ENCODE results near the gene PLPP7.

The PLPP7 gene

DNA sequence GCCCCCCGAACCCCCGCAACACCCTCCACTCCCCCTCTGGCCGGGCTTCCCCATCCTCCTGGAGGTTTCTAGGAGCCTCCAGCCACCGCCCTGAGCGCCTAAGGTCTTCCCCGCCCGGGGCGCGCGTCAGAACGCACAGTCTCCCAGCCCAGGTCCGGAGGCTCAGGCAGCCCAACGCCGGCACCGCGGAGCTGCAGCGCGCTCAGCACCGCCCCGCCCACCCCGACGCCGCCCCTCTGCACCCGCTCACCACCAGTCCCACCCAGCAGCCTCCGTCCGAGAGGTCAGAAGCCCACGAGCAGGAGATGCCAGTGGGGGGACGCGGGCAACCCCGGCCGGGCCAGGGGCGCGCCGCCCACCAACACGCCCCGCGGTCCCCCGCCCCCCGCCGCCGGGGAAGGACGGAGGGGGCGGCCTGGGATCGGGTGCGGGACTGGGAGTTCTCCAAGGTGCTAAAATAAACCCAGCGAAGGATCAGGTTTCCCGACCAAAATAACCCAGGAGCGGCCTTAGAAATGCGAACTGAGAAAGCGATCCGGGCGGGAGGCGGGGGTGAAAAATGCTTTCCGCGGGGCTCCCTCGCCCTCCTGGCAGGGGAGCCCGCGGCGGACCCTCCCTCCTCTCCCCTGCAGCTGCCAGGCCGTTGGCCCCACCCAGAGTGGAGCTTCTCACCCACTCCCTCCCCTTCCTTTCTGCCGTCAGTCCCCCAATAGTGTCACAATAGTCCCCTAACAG is 6.7 kb upstream of the PLPP7 start:
- DNase-seq, result peak; percentile 16

DNA sequence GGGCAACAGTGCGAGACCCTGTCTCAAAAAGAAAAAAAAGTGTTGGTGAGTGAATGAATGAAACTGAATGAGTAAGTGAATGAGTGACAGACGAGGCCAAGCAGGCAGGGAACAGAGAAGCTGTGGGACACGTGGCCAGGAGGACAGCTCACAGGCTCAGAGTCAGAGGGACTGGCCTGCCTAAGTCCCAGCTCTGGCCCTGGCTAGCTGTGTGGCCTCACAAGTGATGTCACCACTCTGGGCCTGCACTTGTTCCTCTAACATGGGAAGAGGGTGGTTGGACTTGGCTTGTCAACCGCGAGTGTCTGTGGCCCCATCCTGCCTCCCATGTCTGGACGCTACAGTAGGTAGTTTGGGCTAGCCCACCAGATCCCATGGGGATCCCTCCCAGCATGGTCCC is 4.7 kb upstream of the PLPP7 start:
- no peak for DNase-seq

DNA sequence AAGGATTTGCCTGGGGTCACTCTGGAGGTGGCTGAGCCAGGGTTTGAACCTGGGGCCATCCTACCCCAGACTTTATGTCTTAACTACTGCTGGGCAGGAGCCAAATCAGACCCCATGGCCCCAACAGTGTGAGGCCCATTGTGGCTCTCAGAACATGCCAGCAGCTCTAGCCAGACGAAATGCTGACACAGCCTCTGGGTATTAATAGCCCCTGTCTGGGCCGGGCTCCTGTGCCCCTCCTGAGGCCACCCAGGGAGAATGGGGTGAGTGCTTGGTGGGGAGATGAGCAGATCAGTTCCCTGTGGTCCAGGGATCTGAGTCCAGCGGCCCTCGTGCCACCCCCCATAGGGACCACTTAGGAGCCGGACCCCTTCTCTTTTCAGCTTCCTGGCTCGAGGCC is 2.2 kb upstream of the PLPP7 start:
- DNase-seq, result no peak

DNA sequence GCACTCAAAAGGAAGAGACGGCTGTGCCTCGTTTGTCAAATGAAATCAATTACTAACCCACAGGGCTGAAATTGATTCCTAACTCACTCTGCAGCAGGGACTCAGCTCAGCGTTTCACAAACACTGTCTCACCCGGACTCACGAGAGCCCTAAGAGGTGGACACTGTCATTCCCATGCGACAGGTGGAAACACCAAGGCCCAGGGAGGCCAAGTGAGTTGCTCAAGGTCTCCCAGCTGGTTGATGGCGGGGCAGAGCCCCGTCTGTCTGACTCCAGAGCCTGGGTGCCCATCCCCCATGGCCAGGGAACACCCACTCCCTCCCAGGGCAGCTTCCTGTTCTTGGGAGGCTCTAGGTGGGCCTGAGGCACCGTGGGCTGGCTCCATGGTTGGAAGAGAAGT is 1.3 kb upstream of the PLPP7 start:
- DNase-seq, result no peak

DNA sequence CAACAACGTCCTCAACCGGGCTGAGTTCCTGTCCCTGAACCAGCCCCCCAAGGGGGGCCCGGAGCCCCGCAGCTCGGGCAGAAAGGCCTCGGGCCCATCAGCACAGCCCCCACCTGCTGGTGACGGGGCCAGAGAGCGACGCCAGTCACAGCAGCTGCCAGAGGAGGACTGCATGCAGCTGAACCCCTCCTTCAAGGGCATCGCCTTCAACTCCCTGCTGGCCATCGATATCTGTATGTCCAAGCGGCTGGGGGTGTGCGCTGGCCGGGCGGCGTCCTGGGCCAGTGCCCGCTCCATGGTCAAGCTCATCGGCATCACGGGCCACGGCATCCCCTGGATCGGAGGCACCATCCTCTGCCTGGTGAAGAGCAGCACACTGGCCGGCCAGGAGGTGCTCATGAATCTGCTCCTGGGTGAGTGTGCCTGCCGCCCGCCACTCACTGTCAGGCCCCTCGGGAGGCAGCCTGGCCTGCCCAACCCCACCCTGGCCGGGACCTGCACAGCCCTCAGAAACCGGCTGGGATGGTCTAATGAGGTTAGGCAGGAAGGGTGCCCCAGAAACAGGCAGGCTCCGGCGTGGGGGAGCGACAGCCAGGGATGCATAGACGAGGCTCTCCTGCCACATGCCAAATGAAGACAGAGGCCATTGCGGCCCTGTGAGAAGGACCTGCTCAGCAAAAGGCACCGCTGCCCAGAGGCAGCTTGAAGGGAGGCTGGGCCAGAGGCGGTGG is 678 bp downstream of the PLPP7 start:
- no peak for DNase-seq

DNA sequence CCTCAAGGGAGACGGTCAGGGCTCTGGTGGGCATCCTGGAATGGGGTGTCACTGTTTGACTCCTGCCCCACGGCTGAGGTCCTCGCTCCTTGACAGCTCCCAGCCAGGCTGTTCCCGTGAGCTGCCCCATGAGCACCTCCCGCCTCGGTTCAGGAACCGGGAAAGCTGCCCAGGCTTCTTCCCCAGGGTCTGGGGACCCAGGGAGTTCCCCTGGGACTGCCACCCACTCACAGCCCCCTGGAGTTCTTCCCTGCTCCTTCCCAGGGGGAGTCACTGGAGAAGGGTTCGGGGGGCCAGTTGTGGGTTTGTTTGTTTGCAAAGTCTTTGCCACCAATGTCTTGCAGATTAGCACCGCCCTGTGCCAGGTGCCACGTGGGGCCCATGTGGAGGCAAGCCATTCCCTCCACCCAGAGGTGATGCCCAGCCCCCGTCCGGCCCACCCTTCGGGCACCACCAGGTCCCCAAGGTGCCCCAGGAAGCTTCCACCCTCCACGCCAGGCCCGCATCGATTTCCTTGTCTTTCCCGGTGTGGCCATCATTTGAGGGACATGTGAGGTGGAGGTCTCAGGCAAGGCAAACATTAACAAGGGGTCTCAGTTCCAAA is 1.3 kb downstream of the PLPP7 start:
- DNase-seq, result no peak

DNA sequence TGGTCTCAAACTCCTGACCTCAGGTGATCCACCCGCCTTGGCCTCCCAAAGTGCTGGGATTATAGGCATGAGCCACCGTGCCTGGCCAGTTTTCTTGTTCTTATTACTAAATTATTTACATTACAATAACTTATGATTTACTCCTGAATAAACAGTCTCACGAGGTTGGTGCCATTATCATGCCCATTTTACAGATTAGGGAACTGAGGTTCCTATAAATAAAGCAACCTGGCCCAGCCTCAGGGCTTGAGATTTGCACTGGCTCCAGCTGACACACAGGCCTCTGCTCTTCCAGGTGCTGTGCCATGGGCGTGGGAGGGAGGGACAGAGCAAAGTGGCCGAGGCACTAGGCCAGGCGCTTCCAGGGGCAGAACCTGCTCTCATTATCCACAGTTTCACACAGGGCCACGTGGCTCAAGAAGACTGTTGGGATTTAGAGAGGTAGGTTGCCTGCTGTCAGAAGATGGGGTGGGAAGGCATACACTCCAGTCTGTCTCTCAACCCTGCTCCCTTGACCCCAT is 2.3 kb downstream of the PLPP7 start:
- no peak for DNase-seq

DNA sequence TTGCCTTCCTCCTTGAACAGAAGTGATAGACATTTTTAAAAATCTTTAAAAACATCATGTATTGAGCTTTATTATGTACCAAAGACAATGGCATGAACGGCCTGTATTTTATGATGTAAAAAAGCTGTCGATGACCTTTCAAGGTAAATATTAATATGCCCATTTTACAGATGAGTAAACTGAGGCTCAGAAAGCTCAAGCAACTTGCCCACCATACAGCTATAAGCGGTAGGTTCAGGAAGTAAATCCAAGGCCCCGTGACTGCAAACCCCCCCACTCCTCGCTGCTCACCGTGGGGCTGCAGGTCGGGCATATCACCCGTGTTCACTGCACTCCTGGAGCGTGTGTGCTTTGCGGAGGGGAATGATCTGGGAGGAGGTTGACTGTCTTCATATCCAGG is 3.4 kb downstream of the PLPP7 start:
- no peak for DNase-seq

DNA sequence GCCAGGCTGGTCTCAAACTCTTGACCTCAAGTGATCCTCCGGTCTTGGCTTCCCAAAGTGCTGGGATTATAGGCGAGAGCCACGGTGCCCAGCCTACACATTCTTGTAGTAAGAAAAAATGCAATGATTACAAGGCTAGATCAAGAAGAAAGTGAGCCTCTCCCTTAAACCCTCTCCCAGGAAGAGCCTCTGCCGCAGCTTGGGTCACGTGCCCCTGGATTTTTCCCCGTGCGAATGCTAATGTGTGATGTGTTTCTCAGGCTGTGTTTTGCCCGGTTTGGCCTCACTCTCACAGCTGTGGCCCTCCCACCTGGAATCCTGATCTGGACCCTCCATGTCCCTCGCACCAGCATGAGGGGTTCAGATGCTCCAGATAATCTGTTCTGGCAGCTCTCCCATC is 6.9 kb downstream of the PLPP7 start:
- DNase-seq, result no peak

GRCh38 chr9:131296906-131297500 is 7.5 kb downstream of the PLPP7 start:
- DNase-seq, result no peak

DNA sequence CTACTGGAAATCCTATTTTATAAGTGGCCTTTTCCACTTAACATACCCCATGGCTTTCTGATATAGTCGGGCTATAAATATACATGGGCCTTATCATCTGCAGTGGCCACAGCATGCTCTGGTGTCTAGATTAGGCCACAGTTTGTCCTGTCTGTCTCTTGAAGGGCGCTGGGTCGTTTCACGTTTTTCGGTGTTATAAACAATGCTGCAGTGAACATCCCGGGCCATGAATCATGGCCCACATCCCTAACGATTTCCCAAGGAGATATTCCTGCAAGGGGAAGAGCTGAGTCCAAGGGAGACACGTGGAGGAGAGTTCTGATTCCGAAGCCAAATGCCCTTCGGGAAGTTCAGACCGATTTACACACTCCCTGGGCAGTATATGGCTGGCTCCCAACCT is 8.4 kb downstream of the PLPP7 start:
- no peak for DNase-seq

GRCh38 chr9:131298341-131298740 is 8.8 kb downstream of the PLPP7 start:
- DNase-seq, result no peak

GRCh38 chr9:131298816-131299215 is 9.3 kb downstream of the PLPP7 start:
- DNase-seq, result no peak

DNA sequence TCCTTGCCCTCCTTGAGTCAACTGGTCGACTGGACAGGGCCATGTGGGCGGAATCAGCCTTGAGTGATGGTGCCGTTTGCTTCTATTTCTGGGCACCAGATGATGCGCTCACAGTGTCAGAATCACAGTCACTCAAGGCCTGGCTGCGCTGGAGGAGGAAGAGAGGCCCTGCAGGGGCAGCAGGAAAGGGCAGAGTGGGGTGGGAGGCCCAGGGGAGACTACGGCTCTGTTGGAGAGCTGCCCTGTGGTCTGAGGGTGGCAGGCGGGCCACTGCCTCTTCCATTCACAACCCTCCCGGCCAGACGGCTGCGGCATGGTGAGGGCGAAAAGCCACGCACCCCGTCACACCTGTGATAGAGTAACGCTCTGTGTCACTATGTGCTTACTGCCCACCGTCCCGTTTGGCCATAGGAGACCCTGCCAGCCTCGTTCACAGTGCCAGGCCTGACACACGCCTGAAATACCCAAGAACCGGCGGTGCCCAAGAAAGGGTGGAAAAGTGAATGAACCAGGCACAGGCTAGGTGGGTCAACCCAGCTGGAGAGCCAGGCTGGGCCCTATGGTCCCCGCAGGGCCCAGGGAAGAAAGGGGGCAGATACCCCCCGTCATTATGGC is 9.9 kb downstream of the PLPP7 start:
- no peak for DNase-seq

DNA sequence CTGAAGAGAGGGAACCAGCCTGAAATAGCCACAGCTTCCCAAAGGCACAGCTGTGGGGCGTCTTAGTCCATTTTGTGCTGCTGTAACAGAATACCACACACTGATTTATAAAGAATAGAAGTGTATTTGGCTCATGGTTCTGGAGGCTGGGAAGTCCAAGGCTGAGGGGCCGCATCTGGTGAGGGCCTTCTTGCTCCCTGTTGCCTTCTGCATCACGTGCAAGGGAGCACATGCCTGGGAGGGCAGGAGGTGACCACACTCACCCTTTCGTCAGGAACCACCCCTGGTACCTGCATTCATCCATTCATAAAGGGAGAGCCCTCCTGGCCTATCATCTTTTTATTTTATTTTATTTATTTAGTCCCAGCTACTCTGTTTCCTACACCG is 10.4 kb downstream of the PLPP7 start:
- no peak for DNase-seq

DNA sequence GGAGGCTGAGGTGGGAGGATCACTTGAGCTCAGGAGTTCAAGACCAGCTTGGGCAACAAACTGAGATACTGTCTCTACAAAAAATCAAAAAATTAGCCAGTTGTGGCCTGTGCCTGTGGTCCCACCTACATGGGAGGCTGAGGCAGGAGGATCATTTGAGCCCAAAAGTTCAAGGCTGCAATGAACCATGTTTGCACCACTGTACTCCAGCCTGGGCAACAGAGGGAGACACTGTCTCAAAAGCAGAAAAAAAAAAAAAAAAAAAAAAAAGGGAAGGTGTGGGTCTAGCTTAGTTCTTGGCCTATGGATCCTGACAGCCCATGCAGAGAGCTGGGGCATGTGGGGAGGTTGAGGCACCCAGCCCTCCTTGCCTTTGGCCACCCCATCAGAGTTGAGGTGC is 10.9 kb downstream of the PLPP7 start:
- DNase-seq, result no peak

GRCh38 chr9:131302244-131303075 is 12.9 kb downstream of the PLPP7 start:
- no peak for DNase-seq

DNA sequence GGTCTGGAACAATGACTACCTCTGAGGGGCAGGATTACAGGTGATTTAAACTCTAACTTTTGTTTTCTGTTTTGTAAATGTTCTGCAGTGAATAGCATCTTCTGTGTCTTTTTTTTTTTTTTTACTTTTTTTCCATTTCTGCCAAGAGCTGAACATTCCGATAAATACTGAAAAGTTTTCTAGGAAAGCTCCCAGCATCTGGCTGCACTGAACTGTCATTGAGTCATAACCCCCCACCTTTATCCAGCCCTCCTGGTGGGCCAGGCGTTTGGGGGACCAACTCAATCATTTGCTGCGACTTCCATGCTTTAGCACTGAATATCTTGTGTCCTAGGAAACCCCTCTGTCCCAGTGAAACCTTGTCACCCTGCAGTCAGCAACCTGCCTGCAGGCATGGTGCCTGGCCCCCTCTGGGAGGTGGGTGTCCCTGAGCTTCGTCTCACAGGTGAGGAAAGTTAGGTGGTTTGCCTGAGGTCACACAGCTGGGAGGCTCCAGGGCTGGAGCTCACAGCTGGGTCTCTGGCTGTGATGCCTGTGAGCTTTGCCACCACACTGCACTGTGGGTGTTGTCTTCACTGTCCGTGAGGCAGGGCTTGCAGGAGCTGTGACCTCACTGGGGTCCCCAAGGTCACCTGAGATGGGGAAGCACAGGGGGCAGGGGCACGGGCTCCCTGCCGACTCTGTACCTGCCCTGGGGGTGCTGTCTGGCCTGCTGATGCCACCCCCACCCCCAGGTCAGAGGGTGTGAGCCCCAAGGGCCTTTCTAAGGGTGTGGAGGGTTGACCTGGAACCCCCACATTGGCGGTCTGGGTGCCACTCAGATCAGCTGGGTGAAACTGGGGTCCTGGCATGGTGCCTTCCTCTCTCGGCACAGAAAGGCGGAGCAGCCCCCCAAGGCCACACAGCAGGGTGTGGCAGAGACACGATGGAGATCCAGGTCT is 14.1 kb downstream of the PLPP7 start:
- DNase-seq, result no peak

DNA sequence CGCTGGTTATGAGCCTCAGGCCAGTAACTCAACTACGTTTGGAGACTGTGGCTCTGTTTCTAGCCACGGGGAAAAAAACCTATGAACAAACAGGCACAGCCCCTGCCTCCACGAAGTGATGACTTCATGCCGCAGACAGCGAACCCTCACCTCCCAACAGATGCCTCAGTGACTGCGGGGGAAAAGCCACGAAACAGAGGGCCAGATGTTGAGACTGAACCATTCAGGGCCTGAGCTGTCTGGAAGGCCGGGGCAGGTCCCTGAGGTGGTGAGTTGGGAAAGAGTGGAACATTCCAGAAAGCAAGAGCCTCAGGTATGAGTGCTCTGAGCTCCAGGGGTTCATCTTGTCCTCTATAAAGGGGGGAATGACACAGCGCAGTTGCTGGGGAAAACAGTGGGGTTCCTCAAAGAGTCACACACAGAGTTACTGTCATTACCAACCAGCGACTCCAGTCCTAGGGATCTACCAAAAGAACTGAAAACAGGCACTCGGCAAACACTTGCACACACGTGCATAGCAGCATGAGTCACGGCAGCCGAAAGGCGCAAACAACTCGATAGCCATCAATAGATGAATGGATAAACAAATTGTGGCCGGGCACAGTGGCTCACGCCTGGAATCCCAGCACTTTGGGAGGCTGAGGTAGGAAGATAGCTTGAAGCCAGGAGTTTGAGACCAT is 15.3 kb downstream of the PLPP7 start:
- DNase-seq, result no peak

- DNase-seq, result no peak
Measured at GRCh38 chr9:131306397-131307004, 17.0 kb downstream of the PLPP7 start.
